ENCODE results near the gene BAHCC1.

GRCh38 chr17:81459864-81460263 is 64.6 kb downstream of the BAHCC1 start:
- TF ChIP-seq, protein P1, sequence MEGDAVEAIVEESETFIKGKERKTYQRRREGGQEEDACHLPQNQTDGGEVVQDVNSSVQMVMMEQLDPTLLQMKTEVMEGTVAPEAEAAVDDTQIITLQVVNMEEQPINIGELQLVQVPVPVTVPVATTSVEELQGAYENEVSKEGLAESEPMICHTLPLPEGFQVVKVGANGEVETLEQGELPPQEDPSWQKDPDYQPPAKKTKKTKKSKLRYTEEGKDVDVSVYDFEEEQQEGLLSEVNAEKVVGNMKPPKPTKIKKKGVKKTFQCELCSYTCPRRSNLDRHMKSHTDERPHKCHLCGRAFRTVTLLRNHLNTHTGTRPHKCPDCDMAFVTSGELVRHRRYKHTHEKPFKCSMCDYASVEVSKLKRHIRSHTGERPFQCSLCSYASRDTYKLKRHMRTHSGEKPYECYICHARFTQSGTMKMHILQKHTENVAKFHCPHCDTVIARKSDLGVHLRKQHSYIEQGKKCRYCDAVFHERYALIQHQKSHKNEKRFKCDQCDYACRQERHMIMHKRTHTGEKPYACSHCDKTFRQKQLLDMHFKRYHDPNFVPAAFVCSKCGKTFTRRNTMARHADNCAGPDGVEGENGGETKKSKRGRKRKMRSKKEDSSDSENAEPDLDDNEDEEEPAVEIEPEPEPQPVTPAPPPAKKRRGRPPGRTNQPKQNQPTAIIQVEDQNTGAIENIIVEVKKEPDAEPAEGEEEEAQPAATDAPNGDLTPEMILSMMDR (conservative IDR thresholded peaks at IDR 0.05; ENCODE audit: low read length): no peak
- no peak for TF ChIP-seq EZH2phosphoT487 (IDR thresholded peaks at IDR 0.05; ENCODE audit: borderline replicate concordance)
